Activated CD4-positive, alpha-beta memory T cell treated with anti-CD3 and anti-CD28 coated beads, Interleukin-2, amount 10 ng/mL, durations not matched to agents 7 days and 5 days (primary cell): ENCODE data around the gene RPRD1B. TPM values are rescaled to one million over a fixed set of nuclear protein-coding genes. Genes with fewer than 3 reads are reported as not detected.

ENCODE experiments used
- CTCF ChIA-PET: fragments of 350-600 bp; sonication (Branson Sonifier 250); formaldehyde crosslinking; loops from one replicate; lab custom pipeline; 2021; ENCODE audit warnings: antibody characterized with exemption, inconsistent platforms; lab: Charles Lee
- POLR2A ChIA-PET: fragments of 350-600 bp; sonication (Branson Sonifier 250); formaldehyde crosslinking; loops from one replicate; lab custom pipeline; 2021; ENCODE audit warnings: antibody characterized with exemption; lab: Charles Lee
- DNase-seq: peaks from one replicate; pipeline ENCODE4 v3.0.0-alpha.2; 2020
- H3K27ac Mint-ChIP-seq: one replicate; pipeline ENCODE4 v1.8.0; 2021; ENCODE audit warnings: mild to moderate bottlenecking, mixed read lengths
- H3K27me3 Mint-ChIP-seq: one replicate; pipeline ENCODE4 v1.8.0; 2021; ENCODE audit warnings: mixed read lengths
- H3K36me3 Mint-ChIP-seq: one replicate; pipeline ENCODE4 v1.8.0; 2021; ENCODE audit warnings: low read depth, mixed read lengths
- H3K4me1 Mint-ChIP-seq: one replicate; pipeline ENCODE4 v1.8.0; 2021; ENCODE audit warnings: mixed read lengths
- H3K4me3 Mint-ChIP-seq: one replicate; pipeline ENCODE4 v1.8.0; 2021; ENCODE audit warnings: mild to moderate bottlenecking, mixed read lengths
- H3K9me3 Mint-ChIP-seq: one replicate; pipeline ENCODE4 v1.8.0; 2021; ENCODE audit warnings: mixed read lengths
- total RNA-seq, 2 experiments: library from RNA; stranded (reverse); gene quantifications; one replicate each; pipeline ENCODE4 v1.2.3, GENCODE V29; 2021

Gene RPRD1B
- total RNA-seq, 2 experiments from 2014 or later = 27.6 to 33.2 TPM

DNA sequence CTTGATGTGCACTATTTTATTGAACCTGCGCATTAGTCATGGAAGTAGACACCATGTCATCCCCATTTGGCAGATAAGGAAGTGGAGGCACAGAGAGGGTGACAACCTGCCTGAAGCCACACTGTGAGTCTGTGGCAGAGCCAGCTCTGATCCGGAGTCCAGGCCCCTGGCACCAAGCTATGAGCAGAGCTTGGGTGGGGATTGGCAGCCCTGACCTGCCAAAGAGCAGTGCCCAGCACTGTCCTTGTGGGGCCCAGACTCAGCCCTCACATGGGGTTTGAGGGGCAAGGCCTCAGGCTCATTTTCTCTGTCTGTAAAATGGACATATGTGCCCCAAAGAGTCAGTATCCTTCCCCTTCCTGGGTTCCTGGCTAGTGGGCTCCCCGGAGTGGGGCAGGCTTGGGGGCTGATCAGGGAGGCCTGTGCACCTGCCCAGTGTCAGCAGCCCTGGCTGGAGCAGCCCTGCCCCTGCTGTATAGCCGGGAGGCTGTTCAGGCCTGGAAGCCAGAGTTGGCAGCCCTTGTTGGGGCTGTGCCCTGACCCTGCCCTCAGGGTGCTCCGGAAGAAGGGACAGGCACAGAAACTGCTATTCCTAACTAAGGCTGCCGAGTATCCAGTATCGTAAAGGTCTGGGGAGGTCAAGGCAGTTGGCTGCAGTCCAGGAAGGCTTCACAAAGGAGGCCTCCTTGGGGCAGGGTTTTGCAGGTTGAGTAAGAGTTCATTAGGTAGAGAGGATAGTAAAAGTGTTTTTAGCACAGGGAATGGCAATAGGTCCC lies 92.8 kb downstream of the RPRD1B start:
- no peak for DNase-seq
- no peaks in the 10 kb centered on the region for H3K27me3 Mint-ChIP-seq
- no peak overlapping the region for H3K27ac Mint-ChIP-seq
- H3K4me1 Mint-ChIP-seq = peaks cover 10% of the 10 kb centered on the region
- ChIA-PET CTCF (interaction anchor here (0.6 kb wide), 1 partner anchor 528 kb away, joined by 5 read pairs; no protein-coding TSS in a partner anchor), POLR2A (no interaction called here)
- no peaks in the 10 kb centered on the region for H3K9me3 Mint-ChIP-seq
- H3K4me3 Mint-ChIP-seq = no peak overlapping the region
- no peaks in the 10 kb centered on the region for H3K36me3 Mint-ChIP-seq

DNA sequence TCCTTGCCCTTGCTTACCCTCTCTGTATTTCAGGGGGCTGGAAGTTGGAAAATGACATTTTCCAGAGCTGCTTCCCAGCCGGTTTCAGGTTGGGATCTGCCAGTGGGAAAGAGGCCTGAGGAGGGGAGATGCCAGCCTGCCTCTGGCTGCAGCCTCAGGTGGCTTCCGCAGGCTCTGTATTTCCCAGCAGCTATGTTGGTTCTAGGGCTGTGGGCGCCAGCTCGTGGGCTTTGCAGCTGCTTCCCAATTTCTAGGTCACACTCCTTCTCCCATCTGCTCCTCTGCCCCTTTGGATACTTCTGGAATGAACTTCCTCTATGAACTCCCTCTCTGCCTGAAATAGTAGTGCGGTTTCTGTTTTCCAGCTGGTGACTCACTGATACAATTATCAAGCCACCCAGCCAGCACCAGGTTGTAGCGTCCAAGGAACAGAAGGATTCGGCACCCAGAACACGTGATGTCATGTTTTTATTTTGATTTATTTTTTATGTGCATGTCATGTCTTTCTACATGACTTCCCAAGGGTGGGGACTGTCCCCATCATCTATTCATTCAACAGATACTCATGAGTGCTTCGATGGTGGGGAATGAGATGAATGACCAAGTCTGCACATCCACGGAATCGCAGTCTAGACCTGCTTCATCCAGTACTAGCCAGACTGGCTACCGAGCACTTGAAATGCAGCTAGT lies 93.5 kb downstream of the RPRD1B start:
- no peaks in the 10 kb centered on the region for H3K36me3 Mint-ChIP-seq
- POLR2A ChIA-PET = no interaction called here
- CTCF ChIA-PET = no interaction called here
- DNase-seq = no peak
- no peaks in the 10 kb centered on the region for H3K9me3 Mint-ChIP-seq
- no peak overlapping the region for H3K4me3 Mint-ChIP-seq
- no peaks in the 10 kb centered on the region for H3K27me3 Mint-ChIP-seq
- no peak overlapping the region for H3K27ac Mint-ChIP-seq
- peaks cover 10% of the 10 kb centered on the region for H3K4me1 Mint-ChIP-seq

DNA sequence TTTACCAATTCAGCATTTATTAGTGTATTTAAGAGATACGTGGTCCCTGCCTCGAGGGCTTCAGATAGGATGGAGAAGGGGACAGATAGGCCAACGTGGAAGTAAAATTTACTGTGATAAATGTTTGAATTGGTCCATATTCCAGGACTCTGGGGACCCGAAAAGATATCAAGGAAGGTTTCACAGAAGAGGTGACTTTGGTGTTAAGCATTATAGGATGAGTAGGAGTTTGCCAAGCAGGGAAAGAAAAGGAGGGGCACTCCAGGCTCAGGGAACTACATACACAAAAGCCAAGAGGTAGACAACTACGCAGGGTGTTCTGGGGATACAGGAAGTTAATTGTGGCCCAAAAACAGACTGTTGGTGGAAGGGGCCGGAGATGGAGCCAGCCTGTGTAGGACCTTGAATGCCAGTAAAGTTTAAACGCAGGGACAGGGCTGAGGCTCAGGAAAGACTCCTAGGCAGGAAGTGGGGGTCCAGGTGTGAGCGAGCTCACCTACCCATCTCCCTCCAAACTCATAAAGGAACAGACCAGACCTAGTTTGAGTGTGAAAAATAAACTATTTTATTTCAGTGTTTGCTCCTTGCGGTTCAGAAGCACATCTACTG lies 94.5 kb downstream of the RPRD1B start:
- ChIA-PET POLR2A (no interaction called here), CTCF (interaction anchor here (1.2 kb wide), 1 partner anchor 8 kb away, joined by 3 read pairs; no protein-coding TSS in a partner anchor)
- Mint-ChIP-seq H3K36me3 (no peaks in the 10 kb centered on the region), H3K27ac (no peak overlapping the region), H3K4me3 (no peak overlapping the region), H3K9me3 (no peaks in the 10 kb centered on the region), H3K4me1 (peaks cover 4% of the 10 kb centered on the region), H3K27me3 (no peaks in the 10 kb centered on the region)
- no peak for DNase-seq

DNA sequence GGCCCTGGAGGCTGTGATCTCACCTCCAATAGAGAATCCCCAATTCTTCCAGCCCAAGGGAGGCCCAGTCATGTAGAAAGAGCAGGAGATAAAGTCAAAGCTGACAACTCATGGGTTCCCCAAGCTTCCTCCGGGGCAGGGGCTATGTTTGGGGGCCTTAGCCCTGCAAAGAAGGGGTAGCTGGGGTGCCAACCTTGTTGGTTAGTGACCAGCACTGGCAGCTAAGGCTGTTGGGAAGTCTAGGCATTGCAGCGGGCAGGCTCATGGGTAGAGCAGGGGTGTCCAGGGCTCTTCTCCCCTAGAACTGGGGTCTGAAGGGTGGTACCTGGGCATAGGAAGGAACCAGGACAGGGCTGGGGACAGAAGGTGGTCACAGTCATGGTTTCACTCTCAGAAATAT lies 95.1 kb downstream of the RPRD1B start:
- no peaks in the 10 kb centered on the region for H3K36me3 Mint-ChIP-seq
- H3K9me3 Mint-ChIP-seq = no peaks in the 10 kb centered on the region
- H3K4me3 Mint-ChIP-seq = no peak overlapping the region
- peaks cover under 1% of the 10 kb centered on the region for H3K4me1 Mint-ChIP-seq
- H3K27me3 Mint-ChIP-seq = no peaks in the 10 kb centered on the region
- ChIA-PET CTCF (interaction anchor here (1.2 kb wide), 1 partner anchor 8 kb away, joined by 3 read pairs; no protein-coding TSS in a partner anchor), POLR2A (no interaction called here)
- no peak overlapping the region for H3K27ac Mint-ChIP-seq
- DNase-seq = no peak

DNA sequence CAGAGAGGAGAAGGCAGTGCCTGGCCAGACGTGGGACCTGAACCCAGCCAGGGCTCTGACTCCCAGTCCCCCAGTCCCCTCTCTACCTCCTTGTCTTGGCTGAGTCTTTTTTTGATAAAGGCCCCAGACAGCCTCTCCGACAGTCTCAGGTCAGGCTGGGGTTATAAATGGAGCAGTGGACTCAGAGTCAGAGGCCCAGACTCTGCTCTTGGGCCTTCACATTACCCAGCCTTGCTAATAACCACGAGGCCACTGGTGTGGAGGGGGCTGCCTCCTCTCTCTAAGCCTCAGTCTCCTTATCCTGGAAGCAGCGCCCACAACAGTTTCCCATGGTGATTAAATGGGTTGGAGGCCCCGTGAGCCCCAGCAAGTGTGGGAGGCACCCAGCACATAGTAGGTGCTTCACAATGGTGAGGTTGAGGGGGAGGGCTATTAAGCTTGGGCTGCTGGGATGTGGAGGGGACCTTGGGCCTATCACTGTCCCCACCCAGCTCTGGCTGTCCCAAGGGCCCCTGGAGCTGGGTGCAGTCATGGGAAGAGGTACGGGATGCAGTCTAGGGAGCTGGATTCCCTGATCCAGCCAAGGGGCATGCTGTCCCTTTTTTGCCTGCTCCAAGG lies 95.8 kb downstream of the RPRD1B start:
- peaks cover 6% of the 10 kb centered on the region for H3K4me1 Mint-ChIP-seq
- H3K4me3 Mint-ChIP-seq = no peak overlapping the region
- H3K36me3 Mint-ChIP-seq = no peaks in the 10 kb centered on the region
- no peaks in the 10 kb centered on the region for H3K27me3 Mint-ChIP-seq
- DNase-seq = no peak
- no peaks in the 10 kb centered on the region for H3K9me3 Mint-ChIP-seq
- ChIA-PET POLR2A (no interaction called here), CTCF (no interaction called here)
- no peak overlapping the region for H3K27ac Mint-ChIP-seq

DNA sequence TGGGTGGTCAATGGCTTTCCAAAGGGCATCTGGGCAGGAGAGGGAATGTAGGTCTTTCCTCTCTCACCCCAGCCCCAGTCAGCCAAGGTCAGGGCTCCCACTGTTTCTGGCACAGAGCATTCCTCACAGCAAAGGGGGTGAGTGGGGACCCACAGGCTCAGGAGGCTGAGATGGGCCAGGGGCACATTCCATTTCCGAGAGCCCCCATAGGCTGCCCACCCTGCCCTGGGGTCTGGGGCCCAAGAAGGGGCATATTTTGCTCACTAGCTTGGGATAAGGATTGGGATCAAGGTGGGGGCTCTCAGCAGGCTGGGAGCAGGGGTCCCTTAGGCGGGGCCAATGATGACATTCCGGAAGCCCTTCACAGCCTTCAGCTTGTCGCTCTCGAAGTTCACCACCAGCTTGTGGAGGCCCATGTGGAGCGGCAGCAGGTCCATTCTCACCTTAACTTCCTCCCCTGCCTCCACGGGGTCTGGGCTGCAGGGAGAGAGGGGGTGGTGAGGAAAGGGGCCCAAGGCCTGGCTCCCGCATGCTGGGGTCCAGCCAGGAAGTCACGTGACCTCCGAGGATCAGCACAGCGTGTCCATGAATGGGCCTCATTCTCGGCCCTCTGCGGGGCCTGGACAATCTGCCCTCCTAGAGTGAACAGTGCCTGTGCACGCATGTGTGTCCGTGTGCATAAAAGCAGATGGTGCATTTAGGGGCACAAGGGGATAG lies 96.5 kb downstream of the RPRD1B start:
- no peak for DNase-seq
- no peak overlapping the region for H3K27ac Mint-ChIP-seq

DNA sequence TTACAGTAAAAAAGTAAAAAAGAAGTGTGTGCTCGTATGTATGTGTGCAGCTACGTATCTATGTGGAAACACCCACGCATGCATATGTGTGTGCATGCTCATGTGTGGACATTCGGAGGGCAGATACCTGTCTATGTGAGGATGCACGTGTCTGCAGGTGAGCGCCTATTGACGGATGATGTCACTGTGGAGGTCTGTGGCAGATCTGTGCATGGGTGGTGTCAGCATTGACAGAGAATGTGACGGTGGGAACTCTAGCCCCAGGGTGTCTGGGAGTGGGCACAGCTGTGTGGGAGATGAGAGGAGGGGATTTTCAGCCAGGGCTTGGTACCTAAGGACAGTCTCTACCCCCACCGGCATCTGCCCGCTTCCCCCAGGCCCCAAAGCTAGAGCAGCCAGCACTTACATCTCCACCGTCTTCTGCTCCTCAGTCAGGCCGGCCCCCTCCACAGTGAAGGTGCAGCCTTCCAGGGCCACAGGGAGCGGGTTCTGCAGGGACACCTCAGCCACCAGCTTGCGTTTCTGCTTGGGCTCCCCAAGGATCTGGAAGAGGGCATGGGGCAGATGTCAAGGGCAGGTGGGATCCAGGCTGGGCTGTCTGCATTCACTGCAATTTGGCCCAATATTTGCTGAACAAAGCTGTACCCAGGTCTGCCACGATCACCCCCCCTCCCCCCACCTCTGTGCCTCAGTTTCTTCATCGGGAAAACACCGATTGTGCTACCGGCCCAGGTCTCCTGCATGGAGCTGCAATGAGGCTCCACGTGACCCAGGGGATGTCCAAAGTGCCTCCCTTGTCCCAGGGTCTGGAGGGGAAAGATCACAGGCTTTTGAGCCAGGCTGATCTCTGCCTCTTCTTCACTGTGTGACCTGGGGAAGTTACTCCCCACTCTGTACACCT lies 97.4 kb downstream of the RPRD1B start:
- H3K4me1 Mint-ChIP-seq = peaks cover 12% of the 10 kb centered on the region
- H3K27ac Mint-ChIP-seq = no peak overlapping the region
- no peaks in the 10 kb centered on the region for H3K9me3 Mint-ChIP-seq
- no peaks in the 10 kb centered on the region for H3K36me3 Mint-ChIP-seq
- H3K4me3 Mint-ChIP-seq = no peak overlapping the region
- H3K27me3 Mint-ChIP-seq = no peaks in the 10 kb centered on the region
- ChIA-PET POLR2A (no interaction called here), CTCF (no interaction called here)
- DNase-seq = no peak

More for the DNA sequence above, 96.5 kb downstream of the RPRD1B start:
- no peak overlapping the region for H3K4me3 Mint-ChIP-seq
- no peaks in the 10 kb centered on the region for H3K9me3 Mint-ChIP-seq
- H3K4me1 Mint-ChIP-seq = peaks cover 12% of the 10 kb centered on the region
- CTCF ChIA-PET = no interaction called here
- POLR2A ChIA-PET = no interaction called here
- H3K36me3 Mint-ChIP-seq = no peaks in the 10 kb centered on the region
- H3K27me3 Mint-ChIP-seq = no peaks in the 10 kb centered on the region

DNA sequence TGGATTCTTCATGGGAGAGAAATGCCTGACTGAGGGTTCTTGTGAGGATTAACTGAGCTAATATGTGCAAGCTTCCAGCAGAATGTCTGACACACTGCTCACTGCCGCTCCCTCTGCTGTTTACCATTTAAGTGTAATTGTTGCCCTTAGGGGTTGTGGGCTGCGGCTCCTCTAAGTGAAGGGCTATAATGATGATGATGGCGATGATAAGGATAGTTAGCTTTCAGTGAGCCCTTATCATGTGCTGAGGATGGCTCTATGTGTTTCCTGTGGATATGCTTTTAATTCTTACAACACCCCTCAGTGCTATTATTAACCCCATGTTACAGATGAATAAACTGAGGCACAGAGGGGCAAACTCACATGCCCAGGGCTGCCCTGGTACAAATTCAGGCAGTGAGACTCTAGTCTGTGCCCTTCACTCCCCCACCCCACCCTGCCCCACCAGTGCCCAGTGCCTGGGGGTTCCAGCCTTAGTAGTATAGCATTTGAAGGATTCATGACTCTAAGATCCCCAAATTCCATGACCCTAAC lies 98.1 kb downstream of the RPRD1B start:
- ChIA-PET CTCF (no interaction called here), POLR2A (no interaction called here)
- Mint-ChIP-seq H3K27ac (no peak overlapping the region), H3K27me3 (no peaks in the 10 kb centered on the region), H3K4me3 (no peak overlapping the region), H3K4me1 (peaks cover 12% of the 10 kb centered on the region), H3K9me3 (no peaks in the 10 kb centered on the region), H3K36me3 (no peaks in the 10 kb centered on the region)
- no peak for DNase-seq

DNA sequence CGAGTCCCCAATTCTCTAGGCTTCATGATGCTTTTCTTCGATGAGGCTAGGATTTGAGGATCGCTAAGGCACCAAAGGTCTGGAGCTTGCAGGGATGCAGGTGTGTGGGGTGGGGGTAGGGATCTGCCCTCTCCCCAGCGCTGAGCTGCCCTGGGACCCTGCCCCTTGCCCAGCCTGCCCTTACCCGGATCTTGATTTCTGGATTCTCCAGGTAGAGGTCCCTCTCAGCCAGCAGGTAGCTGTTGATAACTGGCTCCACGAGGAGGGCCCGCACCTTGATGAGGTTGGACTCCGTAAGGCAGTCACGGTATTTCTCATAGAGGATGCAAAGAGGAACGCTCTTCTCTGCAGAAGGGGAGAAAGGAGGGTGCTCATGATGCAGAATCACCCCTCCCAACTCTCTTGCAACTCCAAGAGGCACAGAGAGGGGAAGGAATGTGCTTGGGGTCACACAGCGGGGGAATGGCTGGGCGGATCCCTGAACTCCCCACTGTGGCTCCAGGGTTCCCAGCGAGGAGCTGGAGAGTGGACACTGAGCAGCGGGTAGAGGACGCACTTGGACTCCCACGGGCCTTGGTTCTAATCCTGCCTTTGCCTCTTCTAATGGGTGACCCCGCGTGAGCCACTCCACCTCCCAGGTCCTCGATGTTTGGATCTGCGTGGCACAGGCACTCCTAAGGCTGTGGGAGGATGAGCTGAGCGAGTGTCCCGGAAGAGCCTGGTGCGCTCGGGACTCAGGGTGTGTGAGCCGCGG lies 98.8 kb downstream of the RPRD1B start:
- DNase-seq = no peak
- ChIA-PET CTCF (no interaction called here), POLR2A (no interaction called here)
- Mint-ChIP-seq H3K4me1 (peaks cover 12% of the 10 kb centered on the region), H3K27me3 (no peaks in the 10 kb centered on the region), H3K4me3 (no peak overlapping the region), H3K9me3 (no peaks in the 10 kb centered on the region), H3K27ac (no peak overlapping the region), H3K36me3 (no peaks in the 10 kb centered on the region)

DNA sequence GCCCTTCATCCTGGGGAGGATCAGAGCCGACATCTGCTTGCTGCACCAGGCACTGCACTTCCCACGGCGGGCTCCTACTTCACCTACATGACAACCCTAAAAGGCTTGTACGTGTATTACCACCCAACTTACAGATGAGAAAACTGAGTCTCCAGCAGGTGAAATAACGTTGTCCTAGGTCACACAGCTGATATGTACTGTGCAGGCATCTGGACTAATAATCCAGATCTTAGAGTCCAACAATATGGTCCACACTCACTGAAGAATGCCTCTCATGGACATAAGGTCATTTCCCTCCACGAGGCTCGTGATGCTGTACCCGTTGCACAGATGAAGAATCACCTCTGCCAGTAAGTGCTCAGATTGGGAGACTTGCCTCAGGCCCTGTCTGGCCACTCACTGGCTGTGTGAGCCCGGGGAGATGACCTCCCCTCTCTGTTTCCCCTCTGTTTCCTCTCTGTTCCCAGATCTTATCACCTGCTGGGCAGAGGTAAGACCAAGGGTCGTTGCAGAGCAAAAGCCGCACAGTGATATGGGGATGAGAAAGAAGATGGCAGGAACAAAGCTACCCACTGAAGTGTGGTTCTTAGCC lies 99.5 kb downstream of the RPRD1B start:
- no peak for DNase-seq
- POLR2A ChIA-PET = no interaction called here
- Mint-ChIP-seq H3K27me3 (no peaks in the 10 kb centered on the region), H3K27ac (no peak overlapping the region), H3K4me1 (peaks cover 12% of the 10 kb centered on the region), H3K36me3 (no peaks in the 10 kb centered on the region), H3K4me3 (no peak overlapping the region), H3K9me3 (no peaks in the 10 kb centered on the region)
- CTCF ChIA-PET = no interaction called here
